Muscle of leg (tissue), 11 donors: ENCODE data around the gene TRAPPC12. TPM values are rescaled to one million over a fixed set of nuclear protein-coding genes. Genes with fewer than 3 reads are reported as not detected.
A peak's percentile ranks its signal among the peaks of the same experiment; 100 is the strongest.
"Not testable (repeated sequence)": the region's sequence is repeated elsewhere in the genome, so short reads cannot be mapped to it uniquely, and the experiment has no call there.

ENCODE experiments used
- DNase-seq: peaks from one replicate; pipeline ENCODE4 v3.0.0; 2013
- H3K27ac ChIP-seq: one replicate; pipeline ENCODE4 v1.5.1; 2013; ENCODE audit warnings: mild to moderate bottlenecking, low read length, control low read depth
- H3K27me3 ChIP-seq: one replicate; pipeline ENCODE4 v1.6.1; 2013; ENCODE audit warnings: low read length; ENCODE audit not compliant: control insufficient read depth, insufficient read depth
- H3K36me3 ChIP-seq: one replicate; pipeline ENCODE4 v1.6.1; 2013; ENCODE audit warnings: low read length; ENCODE audit not compliant: control insufficient read depth, insufficient read depth
- H3K4me1 ChIP-seq: one replicate; pipeline ENCODE4 v1.6.1; 2013; ENCODE audit warnings: low read length; ENCODE audit not compliant: control insufficient read depth, insufficient read depth
- H3K4me3 ChIP-seq: one replicate; pipeline ENCODE4 v1.5.1; 2013; ENCODE audit warnings: low read length, control low read depth
- H3K9me3 ChIP-seq: replicated peaks from 2 replicates; pipeline ENCODE4 v1.6.1; 2013; ENCODE audit warnings: low read depth, low read length; ENCODE audit not compliant: control insufficient read depth
- WGBS: methylation state at CpG from one replicate; pipeline ENCODE4 v1.1.5; 2013; ENCODE audit warnings: missing lambda C conversion rate; ENCODE audit not compliant: insufficient coverage; 5-methylcytosine and 5-hydroxymethylcytosine counted together
- polyA plus RNA-seq, 8 donors: library from polyadenylated mRNA; unstranded; fragments of 120-200 nt; gene quantifications; one replicate each; pipeline versions ENCODE4 v1.2.1 to v1.2.3, GENCODE V29; 2013; ENCODE audit warnings: inconsistent platforms in 1 of 8, low replicate concordance in 1 of 8; ENCODE audit not compliant: insufficient read length in 8 of 8, insufficient read depth in 1 of 8
- total RNA-seq: library from RNA; stranded (reverse); fragments of 120-200 nt; gene quantifications from one replicate; pipeline ENCODE4 v1.2.4, GENCODE V29; 2013

Gene TRAPPC12
- total and polyA plus RNA-seq, 9 donors, result 55.5 to 83.7 (median 66.0) TPM

DNA sequence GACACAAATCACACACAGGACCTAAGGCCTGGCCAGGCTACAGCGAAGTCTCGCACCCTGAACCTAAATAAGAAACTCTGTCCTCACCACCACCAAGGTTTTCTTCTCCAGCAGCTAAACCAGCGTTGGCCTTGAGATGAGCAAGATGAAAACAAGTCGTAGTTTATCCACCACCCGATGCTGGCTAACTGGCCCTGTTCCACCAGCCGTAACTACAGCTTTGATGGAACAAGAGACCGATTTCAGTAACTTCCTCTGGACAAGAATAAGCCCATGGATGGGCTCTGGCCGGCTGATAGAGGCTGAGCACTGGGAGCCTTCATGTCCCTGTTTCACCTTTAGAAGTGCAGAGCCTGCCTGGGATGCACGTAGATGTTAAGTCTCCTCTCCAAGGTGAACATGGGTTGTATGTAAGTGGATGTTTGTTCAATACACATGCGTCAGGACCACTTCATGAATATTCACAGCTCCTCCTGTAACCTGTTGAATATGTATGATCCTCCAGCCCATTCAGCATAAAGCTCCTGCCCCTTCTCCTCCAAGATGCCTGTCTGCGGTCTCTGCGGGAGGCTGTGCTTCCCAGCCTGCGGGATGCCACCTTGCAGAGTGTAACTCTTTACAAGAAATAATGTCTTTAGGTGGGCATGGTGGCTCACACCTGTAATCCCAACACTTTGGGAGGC, 115.6 kb downstream of the TRAPPC12 start:
- DNase-seq, result no peak
- Histone ChIP-seq H3K27ac (no peak overlapping the region), H3K4me1 (peaks cover 3% of the 10 kb centered on the region), H3K36me3 (peaks cover 36% of the 10 kb centered on the region), H3K4me3 (no peak overlapping the region), H3K9me3 (no peaks in the 10 kb centered on the region), H3K27me3 (no peaks in the 10 kb centered on the region)
- 95% methylated on average over 6 of the region's 13 CpGs for WGBS

GRCh38 chr2:3496708-3497080, 117.2 kb downstream of the TRAPPC12 start:
- not testable (repeated sequence) for H3K27me3 ChIP-seq, H3K27ac ChIP-seq, DNase-seq, H3K4me1 ChIP-seq, H3K4me3 ChIP-seq, H3K9me3 ChIP-seq
- 94% methylated on average over 10 of the region's 15 CpGs for WGBS
- H3K36me3 ChIP-seq, result peaks cover 48% of the 10 kb centered on the region

GRCh38 chr2:3498783-3499394, 119.4 kb downstream of the TRAPPC12 start:
- Histone ChIP-seq H3K9me3 (no peaks in the 10 kb centered on the region), H3K4me1 (no peaks in the 10 kb centered on the region), H3K36me3 (peaks cover 58% of the 10 kb centered on the region), H3K4me3 (no peak overlapping the region), H3K27ac (no peak overlapping the region), H3K27me3 (no peaks in the 10 kb centered on the region)
- 97% methylated on average over 14 of the region's 18 CpGs for WGBS
- DNase-seq, result no peak

DNA sequence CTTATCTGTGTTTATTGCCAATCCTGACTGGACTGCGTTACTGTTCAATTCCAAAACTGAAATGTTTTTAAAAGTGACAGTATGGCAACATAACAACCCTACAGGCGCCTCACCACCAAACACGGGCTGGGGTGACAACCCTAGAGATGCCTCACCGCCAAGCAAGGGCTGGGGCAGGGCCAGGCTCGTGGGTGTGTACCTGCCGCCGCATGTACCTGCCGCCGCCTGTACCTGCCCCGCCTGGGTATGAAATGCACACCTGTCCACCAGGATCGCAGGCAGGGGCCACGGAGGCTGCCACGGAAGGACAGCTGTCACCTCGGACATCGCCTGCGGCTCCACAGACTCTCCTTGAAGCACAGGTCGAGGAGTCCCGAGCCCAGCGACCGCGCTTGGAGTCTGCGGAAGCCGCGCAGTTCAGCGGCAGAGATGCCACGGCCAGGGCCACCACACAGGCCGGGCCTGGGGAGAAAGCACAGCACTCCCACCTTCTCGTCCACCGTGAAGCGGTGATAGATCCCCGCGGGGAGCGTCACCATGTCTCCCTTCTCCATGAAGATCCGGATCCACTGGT, 120.9 kb downstream of the TRAPPC12 start:
- Histone ChIP-seq H3K36me3 (peaks cover 58% of the 10 kb centered on the region), H3K27ac (no peak overlapping the region), H3K9me3 (no peaks in the 10 kb centered on the region), H3K4me1 (peaks cover 3% of the 10 kb centered on the region), H3K27me3 (no peaks in the 10 kb centered on the region), H3K4me3 (no peak overlapping the region)
- DNase-seq, result no peak
- WGBS, result 94% methylated on average over 32 of the region's 34 CpGs

- no peak for DNase-seq
- peaks cover 9% of the 10 kb centered on the region for H3K4me1 ChIP-seq
- WGBS, result 87% methylated on average over 14 of the region's 14 CpGs
- H3K4me3 ChIP-seq, result no peak overlapping the region
- H3K27ac ChIP-seq, result no peak overlapping the region
- no peaks in the 10 kb centered on the region for H3K27me3 ChIP-seq
- no peaks in the 10 kb centered on the region for H3K9me3 ChIP-seq
- peaks cover 50% of the 10 kb centered on the region for H3K36me3 ChIP-seq
Observed at GRCh38 chr2:3503046-3503445, 123.6 kb downstream of the TRAPPC12 start.

- H3K4me3 ChIP-seq, result no peak overlapping the region
- H3K9me3 ChIP-seq, result no peaks in the 10 kb centered on the region
- DNase-seq, result no peak
- no peak overlapping the region for H3K27ac ChIP-seq
- 83% methylated on average over 12 of the region's 13 CpGs for WGBS
- peaks cover 9% of the 10 kb centered on the region for H3K4me1 ChIP-seq
- H3K27me3 ChIP-seq, result no peaks in the 10 kb centered on the region
- peaks cover 48% of the 10 kb centered on the region for H3K36me3 ChIP-seq
Observed at GRCh38 chr2:3503483-3503882, 124.0 kb downstream of the TRAPPC12 start.

- no CpG with 5 or more reads among the region's 5 CpGs for WGBS
- no peak for DNase-seq
- Histone ChIP-seq H3K27me3 (no peaks in the 10 kb centered on the region), H3K36me3 (peaks cover 44% of the 10 kb centered on the region), H3K4me3 (no peak overlapping the region), H3K4me1 (peaks cover 9% of the 10 kb centered on the region), H3K9me3 (no peaks in the 10 kb centered on the region), H3K27ac (no peak overlapping the region)
Observed at GRCh38 chr2:3504741-3505140, 125.2 kb downstream of the TRAPPC12 start.

- DNase-seq, result no peak
- Histone ChIP-seq H3K4me1 (peaks cover 9% of the 10 kb centered on the region), H3K36me3 (peaks cover 39% of the 10 kb centered on the region), H3K9me3 (no peaks in the 10 kb centered on the region), H3K27me3 (no peaks in the 10 kb centered on the region), H3K27ac (peak overlapping the region; percentile 42), H3K4me3 (no peak overlapping the region)
- 80% methylated on average over 1 of the region's 4 CpGs for WGBS
Observed at GRCh38 chr2:3505771-3506170, 126.3 kb downstream of the TRAPPC12 start.

DNA sequence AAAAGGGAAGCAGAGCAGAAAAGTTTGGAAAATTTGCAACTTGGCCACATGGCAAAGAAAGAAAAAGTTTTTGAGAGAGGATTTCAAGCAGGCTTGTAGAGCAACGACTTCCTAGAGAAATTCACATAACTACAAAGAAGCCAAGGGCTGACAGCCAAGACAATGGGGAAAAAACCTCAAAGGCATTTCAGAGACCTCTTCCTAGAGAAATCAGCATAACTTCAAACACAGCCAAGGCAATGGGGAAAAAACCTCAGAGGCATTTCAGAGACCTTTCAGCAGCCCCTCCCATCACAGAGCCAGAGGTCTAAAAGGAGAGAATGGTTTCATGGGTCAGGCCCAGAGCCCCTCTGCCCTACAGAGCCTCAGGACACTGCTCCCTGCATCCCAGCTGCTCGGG, 132.6 kb downstream of the TRAPPC12 start:
- Histone ChIP-seq H3K27ac (no peak overlapping the region), H3K4me1 (no peaks in the 10 kb centered on the region), H3K27me3 (no peaks in the 10 kb centered on the region), H3K9me3 (no peaks in the 10 kb centered on the region), H3K4me3 (no peak overlapping the region), H3K36me3 (peaks cover 33% of the 10 kb centered on the region)
- WGBS, result no CpG with 5 or more reads among the region's 2 CpGs
- no peak for DNase-seq

- H3K4me1 ChIP-seq, result peaks cover 3% of the 10 kb centered on the region
- no peaks in the 10 kb centered on the region for H3K27me3 ChIP-seq
- no peak overlapping the region for H3K27ac ChIP-seq
- H3K36me3 ChIP-seq, result peaks cover 33% of the 10 kb centered on the region
- H3K4me3 ChIP-seq, result no peak overlapping the region
- no peaks in the 10 kb centered on the region for H3K9me3 ChIP-seq
- WGBS, result no CpG with 5 or more reads among the region's 3 CpGs
- DNase-seq, result no peak
Observed at GRCh38 chr2:3513026-3513810, 133.7 kb downstream of the TRAPPC12 start.
